ENCODE measurements around the gene ZFYVE26. TPM values are rescaled to one million over a fixed set of nuclear protein-coding genes. Genes with fewer than 3 reads are reported as not detected.
"Not testable (repeated sequence)": the region's sequence is repeated elsewhere in the genome, so short reads cannot be mapped to it uniquely, and the experiment has no call there.

Gene ZFYVE26
- total RNA-seq, 1 donor from 2014 or later, result 33.9 TPM

GRCh38 chr14:67705211-67705610 lies 111.2 kb downstream of the ZFYVE26 start:
- no peaks in the 10 kb centered on the region for H3K27me3 Mint-ChIP-seq
- DNase-seq (ENCODE audit: low spot score, unreplicated experiment), result no peak
- peaks cover 3% of the 10 kb centered on the region for H3K9me3 Mint-ChIP-seq (ENCODE audit: low read depth)
- H3K27ac Mint-ChIP-seq, result no peak overlapping the region
- H3K4me1 Mint-ChIP-seq (ENCODE audit: low read depth), result peaks cover 5% of the 10 kb centered on the region
- no peak overlapping the region for H3K4me3 Mint-ChIP-seq (ENCODE audit: low read depth)
- H3K36me3 Mint-ChIP-seq (ENCODE audit: insufficient read depth), result no peaks in the 10 kb centered on the region
- TF ChIP-seq, protein P1, sequence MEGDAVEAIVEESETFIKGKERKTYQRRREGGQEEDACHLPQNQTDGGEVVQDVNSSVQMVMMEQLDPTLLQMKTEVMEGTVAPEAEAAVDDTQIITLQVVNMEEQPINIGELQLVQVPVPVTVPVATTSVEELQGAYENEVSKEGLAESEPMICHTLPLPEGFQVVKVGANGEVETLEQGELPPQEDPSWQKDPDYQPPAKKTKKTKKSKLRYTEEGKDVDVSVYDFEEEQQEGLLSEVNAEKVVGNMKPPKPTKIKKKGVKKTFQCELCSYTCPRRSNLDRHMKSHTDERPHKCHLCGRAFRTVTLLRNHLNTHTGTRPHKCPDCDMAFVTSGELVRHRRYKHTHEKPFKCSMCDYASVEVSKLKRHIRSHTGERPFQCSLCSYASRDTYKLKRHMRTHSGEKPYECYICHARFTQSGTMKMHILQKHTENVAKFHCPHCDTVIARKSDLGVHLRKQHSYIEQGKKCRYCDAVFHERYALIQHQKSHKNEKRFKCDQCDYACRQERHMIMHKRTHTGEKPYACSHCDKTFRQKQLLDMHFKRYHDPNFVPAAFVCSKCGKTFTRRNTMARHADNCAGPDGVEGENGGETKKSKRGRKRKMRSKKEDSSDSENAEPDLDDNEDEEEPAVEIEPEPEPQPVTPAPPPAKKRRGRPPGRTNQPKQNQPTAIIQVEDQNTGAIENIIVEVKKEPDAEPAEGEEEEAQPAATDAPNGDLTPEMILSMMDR (IDR thresholded peaks at IDR 0.05; ENCODE audit: unreplicated experiment), result no peak

DNA sequence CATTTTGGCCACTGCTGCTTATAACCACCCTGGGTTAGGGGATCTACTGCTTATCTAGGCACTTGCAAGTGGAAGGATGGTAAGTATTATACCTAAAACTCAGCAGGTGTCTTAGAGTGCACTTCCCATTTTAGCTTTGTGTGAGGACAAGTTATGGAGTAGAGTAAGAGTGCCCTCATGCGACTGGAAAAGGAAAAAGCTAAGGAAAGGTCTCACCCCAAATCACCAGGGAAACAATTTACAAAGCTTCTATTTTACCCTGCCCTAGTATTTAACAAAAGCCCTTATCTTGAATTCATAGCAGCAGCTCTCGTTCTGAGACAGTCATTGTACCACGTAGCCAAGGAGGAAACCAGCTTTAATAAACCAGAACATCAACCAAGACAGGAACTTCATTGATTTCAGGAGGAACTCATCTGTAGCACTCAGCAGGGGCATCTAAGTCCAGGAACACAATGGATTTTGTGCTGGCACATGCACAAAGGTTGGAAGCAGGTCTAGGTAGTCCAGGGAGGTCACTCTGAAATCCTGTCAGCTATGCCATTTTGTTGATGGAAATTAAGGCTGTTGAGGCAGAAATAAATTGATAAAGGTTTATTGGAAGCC lies 111.8 kb downstream of the ZFYVE26 start:
- Mint-ChIP-seq H3K9me3 (ENCODE audit: low read depth) (no peaks in the 10 kb centered on the region), H3K27me3 (no peaks in the 10 kb centered on the region), H3K4me1 (ENCODE audit: low read depth) (peaks cover 5% of the 10 kb centered on the region), H3K36me3 (ENCODE audit: insufficient read depth) (no peaks in the 10 kb centered on the region), H3K4me3 (ENCODE audit: low read depth) (no peak overlapping the region), H3K27ac (no peak overlapping the region)
- TF ChIP-seq, protein P1 (IDR thresholded peaks at IDR 0.05; ENCODE audit: unreplicated experiment), result peak; percentile 70
- DNase-seq (ENCODE audit: low spot score, unreplicated experiment), result no peak

DNA sequence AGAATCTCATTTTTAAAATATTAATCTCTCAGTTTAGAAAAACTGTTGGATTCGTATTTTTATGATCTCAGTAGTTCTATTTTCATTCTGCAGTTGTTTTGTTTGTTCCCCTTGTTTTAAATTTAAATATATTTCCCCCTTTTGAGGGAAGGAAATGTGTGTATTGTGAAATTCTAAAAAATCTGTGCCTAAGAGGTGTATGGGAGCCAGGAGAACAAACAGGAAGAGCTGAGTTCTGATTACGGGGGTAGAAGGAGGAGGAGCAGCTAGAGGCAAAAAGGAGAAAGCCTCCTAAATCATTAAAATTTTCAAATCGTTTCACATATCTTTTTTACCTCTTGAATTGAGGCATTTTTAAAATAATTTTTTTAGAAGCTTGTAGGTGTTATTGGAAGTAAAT lies 112.4 kb downstream of the ZFYVE26 start:
- Mint-ChIP-seq H3K4me1 (ENCODE audit: low read depth) (peaks cover 5% of the 10 kb centered on the region), H3K4me3 (ENCODE audit: low read depth) (no peak overlapping the region), H3K36me3 (ENCODE audit: insufficient read depth) (no peaks in the 10 kb centered on the region), H3K27ac (no peak overlapping the region), H3K27me3 (no peaks in the 10 kb centered on the region), H3K9me3 (ENCODE audit: low read depth) (no peaks in the 10 kb centered on the region)
- TF ChIP-seq, protein P1 (IDR thresholded peaks at IDR 0.05; ENCODE audit: unreplicated experiment), result no peak
- DNase-seq (ENCODE audit: low spot score, unreplicated experiment), result no peak

DNA sequence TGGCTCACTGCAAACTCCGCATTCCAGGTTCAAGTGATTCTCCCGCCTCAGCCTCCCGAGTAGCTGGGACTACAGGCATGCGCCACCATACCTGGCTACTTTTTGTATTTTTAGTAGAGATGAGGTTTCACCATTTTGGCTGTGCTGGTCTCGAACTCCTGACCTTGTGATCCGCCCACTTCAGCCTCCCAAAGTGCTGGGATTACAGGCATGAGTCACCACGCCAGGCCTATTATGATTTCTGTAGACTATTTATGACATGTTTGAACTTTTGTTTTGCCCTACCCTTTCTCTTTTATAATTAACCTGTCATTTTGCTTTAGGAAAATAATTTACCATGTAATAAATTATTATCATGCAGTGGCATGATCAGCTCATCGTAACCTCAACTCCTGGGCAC lies 114.9 kb downstream of the ZFYVE26 start, which contains the start of gene RDH12:
TSS of gene RDH12 (plus strand) at position 395 of the 400 bp plus-strand sequence. CDS start 20,757 bp downstream, outside the sequence.
- not testable (repeated sequence) for H3K9me3 Mint-ChIP-seq (ENCODE audit: low read depth); H3K27me3 Mint-ChIP-seq; H3K4me3 Mint-ChIP-seq (ENCODE audit: low read depth); H3K4me1 Mint-ChIP-seq (ENCODE audit: low read depth); H3K36me3 Mint-ChIP-seq (ENCODE audit: insufficient read depth); H3K27ac Mint-ChIP-seq; DNase-seq (ENCODE audit: low spot score, unreplicated experiment)

DNA sequence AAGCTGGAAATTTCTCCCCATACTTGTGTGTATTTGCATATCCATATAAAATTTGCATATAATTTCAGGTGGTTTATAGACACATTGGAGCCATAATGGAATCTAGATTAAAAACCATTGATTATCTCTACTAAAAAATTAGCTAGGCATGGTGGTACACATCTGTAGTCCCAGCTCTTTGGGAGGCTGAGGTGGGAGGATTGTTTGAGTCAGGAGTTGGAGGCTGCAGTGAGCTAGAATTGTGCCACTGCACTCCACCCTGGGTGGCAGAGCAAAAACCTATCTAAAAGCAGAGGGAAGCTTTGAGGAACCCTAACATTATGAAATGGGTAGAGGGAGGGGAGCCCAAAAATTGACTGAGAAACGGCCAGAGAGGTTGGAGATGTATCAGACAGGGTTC lies 118.2 kb downstream of the ZFYVE26 start:
- Mint-ChIP-seq H3K27ac (no peak overlapping the region), H3K4me1 (ENCODE audit: low read depth) (peaks cover 12% of the 10 kb centered on the region), H3K27me3 (peaks cover 2% of the 10 kb centered on the region), H3K9me3 (ENCODE audit: low read depth) (no peaks in the 10 kb centered on the region), H3K4me3 (ENCODE audit: low read depth) (no peak overlapping the region), H3K36me3 (ENCODE audit: insufficient read depth) (no peaks in the 10 kb centered on the region)
- TF ChIP-seq, protein P1 (IDR thresholded peaks at IDR 0.05; ENCODE audit: unreplicated experiment), result no peak
- no peak for DNase-seq (ENCODE audit: low spot score, unreplicated experiment)

- H3K4me3 Mint-ChIP-seq (ENCODE audit: low read depth), result no peak overlapping the region
- no peaks in the 10 kb centered on the region for H3K9me3 Mint-ChIP-seq (ENCODE audit: low read depth)
- H3K27me3 Mint-ChIP-seq, result peaks cover 2% of the 10 kb centered on the region
- H3K27ac Mint-ChIP-seq, result no peak overlapping the region
- peaks cover 17% of the 10 kb centered on the region for H3K4me1 Mint-ChIP-seq (ENCODE audit: low read depth)
- TF ChIP-seq, protein P1 (IDR thresholded peaks at IDR 0.05; ENCODE audit: unreplicated experiment), result no peak
- no peak for DNase-seq (ENCODE audit: low spot score, unreplicated experiment)
- H3K36me3 Mint-ChIP-seq (ENCODE audit: insufficient read depth), result peaks cover 2% of the 10 kb centered on the region
Measured at GRCh38 chr14:67697006-67697405, 119.4 kb downstream of the ZFYVE26 start.
